ENCODE measurements around the gene PPP4C.

DNA sequence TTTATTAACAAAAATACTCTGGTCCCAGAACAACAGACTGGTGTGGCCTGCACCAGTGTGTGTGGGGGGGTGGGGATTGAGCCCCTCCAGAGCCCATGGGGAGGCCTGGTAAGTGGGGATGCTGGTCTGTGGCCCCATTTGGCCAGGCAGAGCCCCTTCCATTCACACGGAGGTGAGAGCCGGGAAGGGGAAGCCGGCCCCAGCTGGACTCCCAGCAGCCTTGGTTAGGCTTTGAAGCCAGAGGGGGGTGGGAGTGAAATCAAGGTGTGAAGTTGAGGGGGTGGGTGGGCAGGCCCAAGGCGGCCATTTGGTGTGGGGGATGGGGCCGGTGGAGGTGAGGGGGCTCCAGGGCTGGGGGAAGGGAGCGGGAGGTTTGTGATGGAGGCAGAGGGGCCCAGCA is 10.0 kb downstream of the PPP4C start:
- TF ChIP-seq, protein P1, sequence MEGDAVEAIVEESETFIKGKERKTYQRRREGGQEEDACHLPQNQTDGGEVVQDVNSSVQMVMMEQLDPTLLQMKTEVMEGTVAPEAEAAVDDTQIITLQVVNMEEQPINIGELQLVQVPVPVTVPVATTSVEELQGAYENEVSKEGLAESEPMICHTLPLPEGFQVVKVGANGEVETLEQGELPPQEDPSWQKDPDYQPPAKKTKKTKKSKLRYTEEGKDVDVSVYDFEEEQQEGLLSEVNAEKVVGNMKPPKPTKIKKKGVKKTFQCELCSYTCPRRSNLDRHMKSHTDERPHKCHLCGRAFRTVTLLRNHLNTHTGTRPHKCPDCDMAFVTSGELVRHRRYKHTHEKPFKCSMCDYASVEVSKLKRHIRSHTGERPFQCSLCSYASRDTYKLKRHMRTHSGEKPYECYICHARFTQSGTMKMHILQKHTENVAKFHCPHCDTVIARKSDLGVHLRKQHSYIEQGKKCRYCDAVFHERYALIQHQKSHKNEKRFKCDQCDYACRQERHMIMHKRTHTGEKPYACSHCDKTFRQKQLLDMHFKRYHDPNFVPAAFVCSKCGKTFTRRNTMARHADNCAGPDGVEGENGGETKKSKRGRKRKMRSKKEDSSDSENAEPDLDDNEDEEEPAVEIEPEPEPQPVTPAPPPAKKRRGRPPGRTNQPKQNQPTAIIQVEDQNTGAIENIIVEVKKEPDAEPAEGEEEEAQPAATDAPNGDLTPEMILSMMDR (IDR thresholded peaks at IDR 0.05; ENCODE audit: low read depth, low read length): no peak
- no peak for TF ChIP-seq EZH2phosphoT487 (IDR thresholded peaks at IDR 0.05; ENCODE audit: low read depth)
